ENCODE measurements around the gene TMEM60.

DNA sequence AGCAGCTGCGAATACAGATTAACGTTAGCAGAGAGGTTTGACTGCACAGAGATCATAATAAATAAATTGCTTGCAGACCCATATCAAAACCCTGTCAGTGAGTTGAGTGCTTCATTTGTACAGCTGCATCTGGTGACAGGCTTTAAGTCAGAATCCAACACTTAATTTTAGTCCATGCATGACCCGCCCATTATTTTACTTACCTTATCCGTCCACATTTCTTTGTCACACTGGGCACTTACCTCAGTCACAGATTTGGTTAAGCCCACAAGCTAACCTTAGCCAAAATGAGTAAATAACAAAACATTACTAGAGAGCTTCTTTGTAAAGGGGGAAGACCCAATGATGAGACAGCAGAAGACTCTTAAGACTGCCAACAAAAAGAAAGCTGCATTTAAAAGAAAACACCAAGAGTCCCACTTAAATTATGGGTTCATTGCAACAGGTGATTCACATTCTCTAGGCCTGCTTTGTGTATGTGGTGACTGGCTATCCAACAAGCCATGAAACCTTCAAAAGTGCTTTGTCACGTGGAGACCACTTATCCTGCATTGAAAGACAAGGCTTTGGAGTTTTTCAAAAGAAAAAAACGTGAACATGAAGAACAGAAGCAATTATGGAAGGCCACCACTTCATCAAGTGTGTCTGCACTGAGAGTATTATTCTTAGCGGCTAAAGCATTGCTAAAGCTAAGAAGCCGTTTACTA, 32.6 kb upstream of the TMEM60 start:
- TF ChIP-seq POLR2A (IDR thresholded peaks at IDR 0.05) (no peak), CTCF (IDR thresholded peaks at IDR 0.05 in 8 of 11, conservative IDR thresholded peaks at IDR 0.05 in 3 of 11) (no peak), POLR2AphosphoS5 (IDR thresholded peaks at IDR 0.05) (no peak)
